NCI-H510A treated with DMSO at 0.1 percent for 48 hours (cell line): ENCODE data around the gene FAM200B.

Experiments used
- DNase-seq: peaks from one replicate; lab custom pipeline; 2025; lab: John Stamatoyannopoulos, UW

Gene FAM200B

GRCh38 chr4:15737255-15737654 is 55.6 kb downstream of the FAM200B start:
- no peak for DNase-seq

DNA sequence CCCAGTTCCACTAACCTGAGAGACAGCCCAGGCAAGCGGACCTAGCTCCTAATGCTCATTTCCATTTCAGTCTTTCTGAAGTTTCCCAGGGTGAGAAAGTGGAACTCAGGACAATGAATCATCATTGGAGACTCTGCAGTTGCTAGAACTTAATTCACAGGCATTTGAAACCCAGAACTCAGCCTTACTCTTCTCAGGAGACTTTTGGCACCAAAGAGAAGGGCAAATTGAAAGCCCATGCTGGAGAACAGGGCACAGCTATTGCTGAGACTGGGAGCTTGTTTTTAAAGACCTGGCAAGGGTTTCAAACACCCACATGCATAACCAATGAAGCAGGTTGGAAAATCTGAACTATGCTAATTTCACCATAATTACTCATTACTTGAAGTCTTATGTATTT is 57.2 kb downstream of the FAM200B start:
- no peak for DNase-seq
